H1 (cell line): ENCODE measurements around the gene SSRP1. TPM values are rescaled to one million over a fixed set of nuclear protein-coding genes. Genes with fewer than 3 reads are reported as not detected.

ENCODE experiments used
- CHD7 ChIP-seq: fragments of 300-600 bp; sonication (generic); IDR thresholded peaks from 2 replicates; pipeline ENCODE4 v1.7.1; 2012; ENCODE audit warnings: low read length, moderate library complexity, mild to moderate bottlenecking, inconsistent platforms; ENCODE audit not compliant: insufficient replicate concordance
- SIN3A ChIP-seq, 2 experiments: IDR thresholded peaks in 1 of 2; conservative IDR thresholded peaks in 1 of 2; 2 replicates each; pipeline ENCODE4 v1.6.1; 2011 to 2012; ENCODE audit warnings: low read length in 2 of 2, improper control_type of control experiment in 1 of 2, low read depth in 1 of 2, mild to moderate bottlenecking in 1 of 2
- polyA plus RNA-seq, 7 experiments: library from polyadenylated mRNA; depleted of rRNA in 3 of 7; stranded (reverse) in 5 of 7; unstranded in 2 of 7; fragments of >200 nt in 5 of 7; fragments of 200-250 nt in 2 of 7; gene quantifications; 1 replicate in 5 of 7; 2 replicates in 1 of 7; 4 replicates in 1 of 7; pipeline versions ENCODE4 v1.2.1 to v1.2.3, GENCODE V29; 2011 to 2013; ENCODE audit warnings: missing spikeins in 2 of 7, mixed read lengths in 2 of 7
- total RNA-seq: library from RNA; stranded (reverse); fragmentation: NEBNext Ultra II Directional; extraction: Animal tissue kit (Norgen Biotek cat#: 25700); gene quantifications from 2 replicates; pipeline ENCODE4 v1.2.1, GENCODE V29; 2021

Gene SSRP1
- total and polyA plus RNA-seq, 2 of the 8 experiments (the other 6 are each of a cell fraction or from before 2014, with no cell fraction given) = 259 to 281 TPM

GRCh38 chr11:57313788-57314135 is 21.9 kb downstream of the SSRP1 start (continued):
- no peak for TF ChIP-seq CHD7
- no peak for TF ChIP-seq SIN3A (conservative IDR thresholded peaks at IDR 0.05 in 1 of 2, IDR thresholded peaks at IDR 0.05 in 1 of 2; ENCODE audit: low read depth in 1 of 2, low read length in 2 of 2)
- TF ChIP-seq, all 59 proteins: peak for 0
